Measurements from ENCODE around the gene VPS45.
"Not testable (repeated sequence)": the region's sequence is repeated elsewhere in the genome, so short reads cannot be mapped to it uniquely, and the experiment has no call there.

Gene VPS45

GRCh38 chr1:150160964-150161621, 93.5 kb downstream of the VPS45 start:
- no peak for DNase-seq (ENCODE audit: low read depth, low spot score)

- DNase-seq (ENCODE audit: low read depth, low spot score) = no peak
Measured at GRCh38 chr1:150161747-150162581, 94.4 kb downstream of the VPS45 start.

GRCh38 chr1:150162582-150162861, 94.9 kb downstream of the VPS45 start:
- DNase-seq (ENCODE audit: low read depth, low spot score) = no peak

- peak; percentile 87 for DNase-seq (ENCODE audit: low read depth, low spot score)
Measured at GRCh38 chr1:150162862-150163706, 95.5 kb downstream of the VPS45 start.

- no peak for DNase-seq (ENCODE audit: low read depth, low spot score)
Measured at GRCh38 chr1:150164224-150164623, 96.6 kb downstream of the VPS45 start.

- DNase-seq (ENCODE audit: low read depth, low spot score) = no peak
Measured at GRCh38 chr1:150164779-150165178, 97.2 kb downstream of the VPS45 start.

GRCh38 chr1:150165622-150166612, 98.3 kb downstream of the VPS45 start:
- DNase-seq (ENCODE audit: low read depth, low spot score) = no peak

- no peak for DNase-seq (ENCODE audit: low read depth, low spot score)
Measured at GRCh38 chr1:150168960-150169601, 101.5 kb downstream of the VPS45 start.

- DNase-seq (ENCODE audit: low read depth, low spot score) = no peak
Measured at GRCh38 chr1:150171801-150172200, 104.2 kb downstream of the VPS45 start.

GRCh38 chr1:150173141-150173585, 105.6 kb downstream of the VPS45 start:
- DNase-seq (ENCODE audit: low read depth, low spot score) = no peak

- no peak for DNase-seq (ENCODE audit: low read depth, low spot score)
Measured at GRCh38 chr1:150176593-150176992, 109.0 kb downstream of the VPS45 start.

GRCh38 chr1:150178548-150178947, 111.0 kb downstream of the VPS45 start:
- DNase-seq (ENCODE audit: low read depth, low spot score) = no peak

- DNase-seq (ENCODE audit: low read depth, low spot score) = no peak
Measured at GRCh38 chr1:150179867-150180266, 112.3 kb downstream of the VPS45 start.

- DNase-seq (ENCODE audit: low read depth, low spot score) = no peak
Measured at GRCh38 chr1:150180474-150180873, 112.9 kb downstream of the VPS45 start.

- no peak for DNase-seq (ENCODE audit: low read depth, low spot score)
Measured at GRCh38 chr1:150182247-150182646, 114.7 kb downstream of the VPS45 start.

- DNase-seq (ENCODE audit: low read depth, low spot score) = no peak
Measured at GRCh38 chr1:150183061-150183460, 115.5 kb downstream of the VPS45 start.

GRCh38 chr1:150185481-150185880, 117.9 kb downstream of the VPS45 start:
- DNase-seq (ENCODE audit: low read depth, low spot score) = no peak

- not testable (repeated sequence) for DNase-seq (ENCODE audit: low read depth, low spot score)
Measured at GRCh38 chr1:150186438-150186788, 118.8 kb downstream of the VPS45 start.

GRCh38 chr1:150186789-150187559, 119.4 kb downstream of the VPS45 start:
- DNase-seq (ENCODE audit: low read depth, low spot score) = no peak

GRCh38 chr1:150187560-150187931, 120.0 kb downstream of the VPS45 start:
- no peak for DNase-seq (ENCODE audit: low read depth, low spot score)
